Neural crest cell (in vitro differentiated cells): ENCODE measurements around the gene RPS6KA4. TPM values are rescaled to one million over a fixed set of nuclear protein-coding genes. Genes with fewer than 3 reads are reported as not detected.

Experiments used
- DNase-seq: peaks from one replicate; pipeline ENCODE4 v3.0.0; 2021; ENCODE audit warnings: low read depth, mixed read lengths, low spot score
- H3K27ac Mint-ChIP-seq: one replicate; pipeline ENCODE4 v1.8.0; 2021; ENCODE audit warnings: mild to moderate bottlenecking, mixed read lengths; ENCODE audit not compliant: unreplicated experiment
- H3K27me3 Mint-ChIP-seq: 2 replicates; pipeline ENCODE4 v1.8.0; 2021; ENCODE audit warnings: low read depth, mild to moderate bottlenecking, mixed read lengths
- H3K36me3 Mint-ChIP-seq: 2 replicates; pipeline ENCODE4 v1.8.0; 2021; ENCODE audit warnings: low read depth, mild to moderate bottlenecking, mixed read lengths
- H3K4me1 Mint-ChIP-seq: 2 replicates; pipeline ENCODE4 v1.8.0; 2021; ENCODE audit warnings: mixed read lengths
- H3K4me3 Mint-ChIP-seq: one replicate; pipeline ENCODE4 v1.8.0; 2021; ENCODE audit warnings: mild to moderate bottlenecking, mixed read lengths
- H3K9me3 Mint-ChIP-seq: 2 replicates; pipeline ENCODE4 v1.8.0; 2021; ENCODE audit warnings: mixed read lengths
- CTCF ChIP-seq: fragments of 200-600 bp; sonication (generic); conservative IDR thresholded peaks from 2 replicates; pipeline ENCODE4 v1.5.0; 2021; ENCODE audit warnings: antibody characterized with exemption, mild to moderate bottlenecking
- total RNA-seq: library from RNA; stranded (reverse); gene quantifications from 2 replicates; pipeline ENCODE4 v1.2.1, GENCODE V29; 2021

Gene RPS6KA4
- total RNA-seq, 1 donor from 2014 or later = 17.6 TPM

GRCh38 chr11:64400667-64401066 is 41.7 kb downstream of the RPS6KA4 start:
- no peak for DNase-seq
- peaks cover 32% of the 10 kb centered on the region for H3K4me1 Mint-ChIP-seq
- H3K36me3 Mint-ChIP-seq = no peaks in the 10 kb centered on the region
- no peak overlapping the region for H3K4me3 Mint-ChIP-seq
- no peak for TF ChIP-seq CTCF
- no peaks in the 10 kb centered on the region for H3K9me3 Mint-ChIP-seq
- H3K27me3 Mint-ChIP-seq = no peaks in the 10 kb centered on the region
- H3K27ac Mint-ChIP-seq = no peak overlapping the region

- Mint-ChIP-seq H3K27me3 (no peaks in the 10 kb centered on the region), H3K4me3 (no peak overlapping the region), H3K4me1 (peaks cover 33% of the 10 kb centered on the region), H3K36me3 (no peaks in the 10 kb centered on the region), H3K27ac (no peak overlapping the region), H3K9me3 (no peaks in the 10 kb centered on the region)
- no peak for DNase-seq
- no peak for TF ChIP-seq CTCF
Measured at GRCh38 chr11:64401775-64402174, 42.8 kb downstream of the RPS6KA4 start.

- no peaks in the 10 kb centered on the region for H3K27me3 Mint-ChIP-seq
- peaks cover 41% of the 10 kb centered on the region for H3K4me1 Mint-ChIP-seq
- DNase-seq = no peak
- no peaks in the 10 kb centered on the region for H3K36me3 Mint-ChIP-seq
- TF ChIP-seq CTCF = no peak
- no peak overlapping the region for H3K4me3 Mint-ChIP-seq
- H3K27ac Mint-ChIP-seq = no peak overlapping the region
- no peaks in the 10 kb centered on the region for H3K9me3 Mint-ChIP-seq
Measured at GRCh38 chr11:64403106-64403505, 44.1 kb downstream of the RPS6KA4 start.

GRCh38 chr11:64406221-64406946 is 47.4 kb downstream of the RPS6KA4 start:
- DNase-seq = peak; percentile 26
- Mint-ChIP-seq H3K27ac (no peak overlapping the region), H3K36me3 (no peaks in the 10 kb centered on the region), H3K4me1 (peaks cover 49% of the 10 kb centered on the region), H3K9me3 (no peaks in the 10 kb centered on the region), H3K4me3 (no peak overlapping the region), H3K27me3 (no peaks in the 10 kb centered on the region)
- TF ChIP-seq CTCF = no peak

- H3K36me3 Mint-ChIP-seq = no peaks in the 10 kb centered on the region
- no peaks in the 10 kb centered on the region for H3K9me3 Mint-ChIP-seq
- H3K27me3 Mint-ChIP-seq = no peaks in the 10 kb centered on the region
- no peak overlapping the region for H3K4me3 Mint-ChIP-seq
- peaks cover 49% of the 10 kb centered on the region for H3K4me1 Mint-ChIP-seq
- no peak overlapping the region for H3K27ac Mint-ChIP-seq
- no peak for DNase-seq
- no peak for TF ChIP-seq CTCF
Measured at GRCh38 chr11:64407221-64407620, 48.3 kb downstream of the RPS6KA4 start.
